Measurements from ENCODE around the gene SLC28A2. TPM values are rescaled to one million over a fixed set of nuclear protein-coding genes. Genes with fewer than 3 reads are reported as not detected.
"Not testable (repeated sequence)": the region's sequence is repeated elsewhere in the genome, so short reads cannot be mapped to it uniquely, and the experiment has no call there.

Gene SLC28A2
- total RNA-seq, 1 experiment from 2014 or later = not detected

DNA sequence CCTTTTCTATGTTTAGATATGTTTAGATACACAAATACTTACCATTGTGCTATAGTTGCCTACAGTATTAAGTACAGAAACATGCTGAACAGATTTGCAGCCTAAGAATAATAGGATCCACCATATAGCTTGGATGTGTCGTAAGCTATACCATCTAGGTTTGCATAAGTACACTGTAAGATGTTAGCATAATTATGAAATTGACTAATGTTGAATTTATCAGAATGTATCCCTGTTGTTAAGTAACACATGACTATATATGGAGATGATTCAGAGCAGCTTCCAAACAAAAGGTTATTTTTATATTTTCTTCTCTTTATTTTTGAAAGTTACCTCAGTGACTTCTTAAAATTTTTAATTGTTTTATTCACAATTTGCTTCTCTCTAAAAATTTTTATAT, 2.4 kb downstream of the SLC28A2 start:
- H2BK120ac ChIP-seq (ENCODE audit: low read depth, low read length, poor library complexity, severe bottlenecking) = no peak overlapping the region
- H4K8ac ChIP-seq (replicated peaks; ENCODE audit: insufficient read length, low read depth, low read length) = no peak overlapping the region
- no peaks in the 10 kb centered on the region for H3K9me3 ChIP-seq (ENCODE audit: control insufficient read depth, low read depth, low read length)
- H3K79me2 ChIP-seq (ENCODE audit: insufficient read depth, low read length) = no peaks in the 10 kb centered on the region
- no peak overlapping the region for H3K4ac ChIP-seq (ENCODE audit: low read depth, low read length)
- no peaks in the 10 kb centered on the region for H3K27me3 ChIP-seq (ENCODE audit: insufficient read depth, low read length)
- H3K4me1 ChIP-seq (ENCODE audit: insufficient read depth, low read length) = no peaks in the 10 kb centered on the region
- Mint-ChIP-seq H3K9me3 (peaks cover 0 to 3% of the 10 kb centered on the region in 2 experiments; a peak in 2 of 5 replicates), H3K27ac (no peak overlapping the region), H3K36me3 (ENCODE audit: insufficient read depth in 1 of 3, low read depth in 3 of 3) (no peaks in the 10 kb centered on the region), H3K27me3 (ENCODE audit: low read depth) (peaks cover 8% of the 10 kb centered on the region; the same call in 1 of the 2 replicates), H3K4me3 (no peak overlapping the region), H3K4me1 (no peaks in the 10 kb centered on the region)
- H3K27ac ChIP-seq (ENCODE audit: insufficient read length, low read depth, low read length) = no peak overlapping the region
- WGBS (ENCODE audit: extremely low coverage, insufficient read length, low lambda C conversion rate) = no CpG with 5 or more reads among the region's 1 CpG
- no peak overlapping the region for H3K56ac ChIP-seq (ENCODE audit: insufficient read length, low read depth, low read length)
- H3K4me2 ChIP-seq (ENCODE audit: insufficient read depth, insufficient read length, low read length) = no peak overlapping the region
- H3K23me2 ChIP-seq (ENCODE audit: insufficient read length, low read depth, low read length, poor library complexity, severe bottlenecking) = no peaks in the 10 kb centered on the region
- no peak overlapping the region for H3K14ac ChIP-seq (ENCODE audit: insufficient read depth, low read length)
- H4K91ac ChIP-seq (ENCODE audit: insufficient read length, low read depth, low read length) = no peak overlapping the region
- no peak overlapping the region for H2AK5ac ChIP-seq (ENCODE audit: insufficient read length, low read length)
- no peak overlapping the region for H2BK5ac ChIP-seq (ENCODE audit: insufficient read length, low read length)
- no peak overlapping the region for H2BK20ac ChIP-seq (ENCODE audit: low read depth, low read length, poor library complexity, severe bottlenecking)
- H2AFZ ChIP-seq (ENCODE audit: low read length) = no peak overlapping the region
- DNase-seq = no peak
- no peak overlapping the region for H4K5ac ChIP-seq (ENCODE audit: insufficient read length, low read depth, low read length)
- no peaks in the 10 kb centered on the region for H3K79me1 ChIP-seq (ENCODE audit: insufficient read depth, low read depth, low read length, poor library complexity, severe bottlenecking)
- H3K23ac ChIP-seq (ENCODE audit: insufficient read length, low read depth, low read length) = no peak overlapping the region
- H4K20me1 ChIP-seq (ENCODE audit: control insufficient read depth, insufficient read depth, insufficient read length) = no peaks in the 10 kb centered on the region
- H2BK15ac ChIP-seq (ENCODE audit: low read depth, low read length) = no peak overlapping the region
- no peak overlapping the region for H2BK12ac ChIP-seq (ENCODE audit: insufficient read length, low read depth, low read length)
- TF ChIP-seq, protein P1, sequence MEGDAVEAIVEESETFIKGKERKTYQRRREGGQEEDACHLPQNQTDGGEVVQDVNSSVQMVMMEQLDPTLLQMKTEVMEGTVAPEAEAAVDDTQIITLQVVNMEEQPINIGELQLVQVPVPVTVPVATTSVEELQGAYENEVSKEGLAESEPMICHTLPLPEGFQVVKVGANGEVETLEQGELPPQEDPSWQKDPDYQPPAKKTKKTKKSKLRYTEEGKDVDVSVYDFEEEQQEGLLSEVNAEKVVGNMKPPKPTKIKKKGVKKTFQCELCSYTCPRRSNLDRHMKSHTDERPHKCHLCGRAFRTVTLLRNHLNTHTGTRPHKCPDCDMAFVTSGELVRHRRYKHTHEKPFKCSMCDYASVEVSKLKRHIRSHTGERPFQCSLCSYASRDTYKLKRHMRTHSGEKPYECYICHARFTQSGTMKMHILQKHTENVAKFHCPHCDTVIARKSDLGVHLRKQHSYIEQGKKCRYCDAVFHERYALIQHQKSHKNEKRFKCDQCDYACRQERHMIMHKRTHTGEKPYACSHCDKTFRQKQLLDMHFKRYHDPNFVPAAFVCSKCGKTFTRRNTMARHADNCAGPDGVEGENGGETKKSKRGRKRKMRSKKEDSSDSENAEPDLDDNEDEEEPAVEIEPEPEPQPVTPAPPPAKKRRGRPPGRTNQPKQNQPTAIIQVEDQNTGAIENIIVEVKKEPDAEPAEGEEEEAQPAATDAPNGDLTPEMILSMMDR (conservative IDR thresholded peaks at IDR 0.05) = no peak
- H3T11ph ChIP-seq (ENCODE audit: low read length) = no peak overlapping the region
- H3K9ac ChIP-seq (ENCODE audit: extremely low read depth, insufficient read length, low read length) = no peak overlapping the region
- H3K18ac ChIP-seq (ENCODE audit: insufficient read length, low read depth, low read length) = no peak overlapping the region

DNA sequence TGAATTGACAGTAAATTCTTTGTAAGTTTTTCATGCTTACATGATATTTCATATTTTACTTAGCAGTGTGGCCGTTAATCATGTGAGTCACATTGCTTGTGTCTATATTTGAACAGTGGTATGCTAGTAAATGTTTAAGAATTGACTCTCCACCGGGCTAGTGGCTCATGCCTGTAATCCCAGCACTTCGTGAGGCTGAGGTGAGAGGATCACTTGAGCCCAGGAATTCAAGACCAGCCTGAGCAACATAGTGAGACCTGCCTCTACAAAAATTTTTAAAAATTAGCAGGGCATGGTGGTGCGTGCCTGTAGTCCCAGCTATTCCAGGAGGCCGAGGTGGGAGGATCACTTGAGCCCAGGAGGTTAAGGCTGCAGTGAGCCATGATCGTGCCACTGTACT, 2.8 kb downstream of the SLC28A2 start:
- H3K4me1 ChIP-seq (ENCODE audit: insufficient read depth, low read length); H2BK120ac ChIP-seq (ENCODE audit: low read depth, low read length, poor library complexity, severe bottlenecking); H4K8ac ChIP-seq (replicated peaks; ENCODE audit: insufficient read length, low read depth, low read length); H3K79me1 ChIP-seq (ENCODE audit: insufficient read depth, low read depth, low read length, poor library complexity, severe bottlenecking); H2BK12ac ChIP-seq (ENCODE audit: insufficient read length, low read depth, low read length); H3K27me3 Mint-ChIP-seq (ENCODE audit: low read depth); H3K14ac ChIP-seq (ENCODE audit: insufficient read depth, low read length); H3K23me2 ChIP-seq (ENCODE audit: insufficient read length, low read depth, low read length, poor library complexity, severe bottlenecking); H3K4me2 ChIP-seq (ENCODE audit: insufficient read depth, insufficient read length, low read length); H3K36me3 Mint-ChIP-seq (ENCODE audit: insufficient read depth in 1 of 3, low read depth in 3 of 3); H3K4me3 Mint-ChIP-seq; H2BK15ac ChIP-seq (ENCODE audit: low read depth, low read length); H3K79me2 ChIP-seq (ENCODE audit: insufficient read depth, low read length); H2AK5ac ChIP-seq (ENCODE audit: insufficient read length, low read length); H2BK20ac ChIP-seq (ENCODE audit: low read depth, low read length, poor library complexity, severe bottlenecking); H3K27ac Mint-ChIP-seq; H4K91ac ChIP-seq (ENCODE audit: insufficient read length, low read depth, low read length); H4K20me1 ChIP-seq (ENCODE audit: control insufficient read depth, insufficient read depth, insufficient read length); H3K27me3 ChIP-seq (ENCODE audit: insufficient read depth, low read length); H3T11ph ChIP-seq (ENCODE audit: low read length); H4K5ac ChIP-seq (ENCODE audit: insufficient read length, low read depth, low read length); H3K18ac ChIP-seq (ENCODE audit: insufficient read length, low read depth, low read length); H3K56ac ChIP-seq (ENCODE audit: insufficient read length, low read depth, low read length); H3K4ac ChIP-seq (ENCODE audit: low read depth, low read length); H2BK5ac ChIP-seq (ENCODE audit: insufficient read length, low read length); H3K9me3 Mint-ChIP-seq; H3K9ac ChIP-seq (ENCODE audit: extremely low read depth, insufficient read length, low read length); H3K9me3 ChIP-seq (ENCODE audit: control insufficient read depth, low read depth, low read length); H3K23ac ChIP-seq (ENCODE audit: insufficient read length, low read depth, low read length); DNase-seq; H3K27ac ChIP-seq (ENCODE audit: insufficient read length, low read depth, low read length); H3K4me1 Mint-ChIP-seq; H2AFZ ChIP-seq (ENCODE audit: low read length): not testable (repeated sequence)
- WGBS (ENCODE audit: extremely low coverage, insufficient read length, low lambda C conversion rate) = no CpG with 5 or more reads among the region's 6 CpGs

Data from H9 (cell line).